ENCODE results near the gene PEX14.

- TF ChIP-seq CTCF (IDR thresholded peaks at IDR 0.05) (no peak), POLR2A (IDR thresholded peaks at IDR 0.05) (no peak)
Observed at GRCh38 chr1:10428984-10429383, 45.8 kb upstream of the PEX14 start.

Measured in uterus (tissue), 2 donors.